ENCODE data around the gene MUL1. TPM values are rescaled to one million over a fixed set of nuclear protein-coding genes. Genes with fewer than 3 reads are reported as not detected.

MUL1 gene
- total RNA-seq, 4 donors from 2014 or later: 14.1 to 35.9 (median 29.3) TPM

GRCh38 chr1:20470194-20470593 is 37.8 kb downstream of the MUL1 start:
- DNase-seq: no peak
- Histone ChIP-seq H3K27me3 (no peaks in the 10 kb centered on the region), H3K9me3 (no peaks in the 10 kb centered on the region), H3K36me3 (no peaks in the 10 kb centered on the region), H3K27ac (no peak overlapping the region), H3K4me1 (no peaks in the 10 kb centered on the region), H3K4me3 (no peak overlapping the region)
- intact Hi-C loops (cut with DNase I; ENCODE audit: low total_unique reads): no loop called here
- TF ChIP-seq CTCF (IDR thresholded peaks at IDR 0.05) (no peak), POLR2A (IDR thresholded peaks at IDR 0.05) (no peak)

- no peaks in the 10 kb centered on the region for H3K36me3 ChIP-seq
- TF ChIP-seq CTCF (IDR thresholded peaks at IDR 0.05) (peak in 1 of 4 experiments; percentile 3), POLR2A (IDR thresholded peaks at IDR 0.05) (no peak)
- DNase-seq: no peak
Observed at GRCh38 chr1:20469406-20470076, 38.4 kb downstream of the MUL1 start.

GRCh38 chr1:20466273-20466672 is 41.7 kb downstream of the MUL1 start:
- Histone ChIP-seq H3K27me3 (no peaks in the 10 kb centered on the region), H3K4me1 (no peaks in the 10 kb centered on the region), H3K9me3 (no peaks in the 10 kb centered on the region), H3K4me3 (no peak overlapping the region), H3K27ac (no peak overlapping the region), H3K36me3 (no peaks in the 10 kb centered on the region)
- no peak for DNase-seq
- no peak for TF ChIP-seq CTCF (IDR thresholded peaks at IDR 0.05)
- no peak for TF ChIP-seq POLR2A (IDR thresholded peaks at IDR 0.05)
- intact Hi-C loops (cut with DNase I; ENCODE audit: low total_unique reads): no loop called here

More at GRCh38 chr1:20469406-20470076, 38.4 kb downstream of the MUL1 start:
- intact Hi-C loops (cut with DNase I; ENCODE audit: low total_unique reads): no loop called here
- H3K4me1 ChIP-seq: no peaks in the 10 kb centered on the region
- no peaks in the 10 kb centered on the region for H3K9me3 ChIP-seq
- no peak overlapping the region for H3K4me3 ChIP-seq
- no peaks in the 10 kb centered on the region for H3K27me3 ChIP-seq
- H3K27ac ChIP-seq: no peak overlapping the region

GRCh38 chr1:20465187-20465586 is 42.8 kb downstream of the MUL1 start:
- Histone ChIP-seq H3K4me3 (no peak overlapping the region), H3K27ac (no peak overlapping the region), H3K36me3 (no peaks in the 10 kb centered on the region), H3K27me3 (no peaks in the 10 kb centered on the region), H3K9me3 (no peaks in the 10 kb centered on the region), H3K4me1 (no peaks in the 10 kb centered on the region)
- DNase-seq: no peak
- TF ChIP-seq CTCF (IDR thresholded peaks at IDR 0.05) (no peak), POLR2A (IDR thresholded peaks at IDR 0.05) (no peak)
- intact Hi-C loops (cut with DNase I; ENCODE audit: low total_unique reads): no loop called here

- no peaks in the 10 kb centered on the region for H3K9me3 ChIP-seq
- H3K4me1 ChIP-seq: no peaks in the 10 kb centered on the region
- intact Hi-C loops (cut with DNase I; ENCODE audit: low total_unique reads): no loop called here
- H3K27ac ChIP-seq: no peak overlapping the region
- TF ChIP-seq CTCF (IDR thresholded peaks at IDR 0.05) (no peak), POLR2A (IDR thresholded peaks at IDR 0.05) (no peak)
- H3K36me3 ChIP-seq: no peaks in the 10 kb centered on the region
- H3K4me3 ChIP-seq: no peak overlapping the region
- DNase-seq: no peak
- no peaks in the 10 kb centered on the region for H3K27me3 ChIP-seq
Observed at GRCh38 chr1:20463502-20463901, 44.4 kb downstream of the MUL1 start.

Data from uterus (tissue), 4 donors.